Vagina (tissue), 2 donors: ENCODE data around the gene CACNG8. TPM values are rescaled to one million over a fixed set of nuclear protein-coding genes. Genes with fewer than 3 reads are reported as not detected.
A peak's percentile ranks its signal among the peaks of the same experiment; 100 is the strongest.

Source experiments
- DNase-seq, 2 donors: peaks; one replicate each; pipeline ENCODE4 v3.0.0-alpha.2; 2017; ENCODE audit errors: extremely low spot score in 2 of 2
- H3K27ac ChIP-seq: fragments of 200-600 bp; sonication (generic); one replicate; pipeline ENCODE4 v1.5.1; 2019
- H3K27me3 ChIP-seq: fragments of 200-600 bp; sonication (generic); one replicate; pipeline ENCODE4 v1.5.1; 2019
- H3K36me3 ChIP-seq, 2 donors: fragments of 200-600 bp; sonication (generic); one replicate each; pipeline ENCODE4 v1.5.1; 2017 to 2019
- H3K4me1 ChIP-seq: fragments of 200-600 bp; sonication (generic); one replicate; pipeline ENCODE4 v1.5.1; 2019
- H3K4me3 ChIP-seq, 2 donors: fragments of 200-600 bp; sonication (generic); 1 replicate in 1 of 2; 2 replicates in 1 of 2; pipeline ENCODE4 v1.5.1; 2016 to 2019
- H3K9me3 ChIP-seq: fragments of 200-600 bp; sonication (generic); one replicate; pipeline ENCODE4 v1.5.1; 2019
- POLR2A ChIP-seq, 2 donors: fragments of 450-650 bp; IDR thresholded peaks; one replicate each; pipeline ENCODE4 v1.6.1; 2017; ENCODE audit warnings: antibody characterized with exemption in 2 of 2, mild to moderate bottlenecking in 2 of 2, moderate library complexity in 2 of 2
- POLR2AphosphoS5 ChIP-seq, 2 donors: sonication (generic); formaldehyde crosslinking; IDR thresholded peaks; one replicate each; pipeline ENCODE4 v1.9.0; 2017; ENCODE audit warnings: antibody characterized with exemption in 2 of 2, mild to moderate bottlenecking in 2 of 2, low read depth in 1 of 2; ENCODE audit not compliant: insufficient read depth in 1 of 2
- intact Hi-C: fragments of 100-400 bp; cut with DNase I; formaldehyde crosslinking; loops from one replicate; pipeline ENCODE4 v1.15.1; 2023
- total RNA-seq: library from RNA; depleted of rRNA; stranded (reverse); fragments of >200 nt; gene quantifications from one replicate; pipeline ENCODE4 v1.2.3, GENCODE V29; 2016
- TF ChIP-seq, protein P1 (sequence below), 3 experiments: fragments of 450-650 bp in 2 of 3; fragments of 200-600 bp in 1 of 3; sonication (generic) in 1 of 3; IDR thresholded peaks; one replicate each; pipeline ENCODE4 v1.5.1; 2017 to 2019; ENCODE audit warnings: antibody characterized with exemption in 3 of 3, mild to moderate bottlenecking in 2 of 3, moderate library complexity in 2 of 3

The CACNG8 gene
- total RNA-seq, 1 donor from 2014 or later: not detected

DNA sequence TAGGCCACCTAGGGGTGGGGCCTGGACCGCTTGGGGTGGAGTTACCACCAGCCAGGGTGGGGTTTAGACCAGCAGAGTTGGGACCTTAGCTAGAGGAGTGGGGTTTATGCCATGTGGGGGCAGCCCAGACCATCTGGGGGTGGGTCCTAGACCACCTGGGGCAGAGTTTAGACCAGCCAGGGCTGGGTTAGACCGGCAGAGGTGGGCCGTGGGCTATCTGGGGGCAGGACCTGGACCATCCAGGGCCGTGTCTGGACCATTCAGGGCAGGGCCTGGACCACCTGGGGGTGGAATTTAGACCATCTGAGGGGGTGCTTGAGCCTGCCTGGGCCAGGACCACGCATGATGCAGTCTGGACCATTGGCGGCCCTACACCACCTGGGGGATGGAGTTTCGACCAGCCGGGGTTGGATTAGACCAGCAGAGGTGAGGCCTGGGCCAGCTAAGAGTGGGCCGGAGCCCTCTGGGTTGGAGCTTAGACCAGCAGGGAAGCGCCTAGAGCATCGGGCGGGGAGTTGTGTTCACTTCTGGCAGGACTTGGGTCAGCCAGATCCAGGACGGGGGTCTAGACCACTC, 18.7 kb downstream of the CACNG8 start:
- Histone ChIP-seq H3K4me3 (no peak overlapping the region), H3K36me3 (no peaks in the 10 kb centered on the region), H3K4me1 (peaks cover 26% of the 10 kb centered on the region), H3K27ac (no peak overlapping the region), H3K27me3 (peaks cover 4% of the 10 kb centered on the region), H3K9me3 (no peaks in the 10 kb centered on the region)
- DNase-seq: no peak
- intact Hi-C loops: no loop called here
- TF ChIP-seq, protein P1, sequence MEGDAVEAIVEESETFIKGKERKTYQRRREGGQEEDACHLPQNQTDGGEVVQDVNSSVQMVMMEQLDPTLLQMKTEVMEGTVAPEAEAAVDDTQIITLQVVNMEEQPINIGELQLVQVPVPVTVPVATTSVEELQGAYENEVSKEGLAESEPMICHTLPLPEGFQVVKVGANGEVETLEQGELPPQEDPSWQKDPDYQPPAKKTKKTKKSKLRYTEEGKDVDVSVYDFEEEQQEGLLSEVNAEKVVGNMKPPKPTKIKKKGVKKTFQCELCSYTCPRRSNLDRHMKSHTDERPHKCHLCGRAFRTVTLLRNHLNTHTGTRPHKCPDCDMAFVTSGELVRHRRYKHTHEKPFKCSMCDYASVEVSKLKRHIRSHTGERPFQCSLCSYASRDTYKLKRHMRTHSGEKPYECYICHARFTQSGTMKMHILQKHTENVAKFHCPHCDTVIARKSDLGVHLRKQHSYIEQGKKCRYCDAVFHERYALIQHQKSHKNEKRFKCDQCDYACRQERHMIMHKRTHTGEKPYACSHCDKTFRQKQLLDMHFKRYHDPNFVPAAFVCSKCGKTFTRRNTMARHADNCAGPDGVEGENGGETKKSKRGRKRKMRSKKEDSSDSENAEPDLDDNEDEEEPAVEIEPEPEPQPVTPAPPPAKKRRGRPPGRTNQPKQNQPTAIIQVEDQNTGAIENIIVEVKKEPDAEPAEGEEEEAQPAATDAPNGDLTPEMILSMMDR (IDR thresholded peaks at IDR 0.05): no peak
- TF ChIP-seq POLR2AphosphoS5 (IDR thresholded peaks at IDR 0.05; ENCODE audit: insufficient read depth in 1 of 2, low read depth in 1 of 2) (no peak), POLR2A (IDR thresholded peaks at IDR 0.05) (no peak)

DNA sequence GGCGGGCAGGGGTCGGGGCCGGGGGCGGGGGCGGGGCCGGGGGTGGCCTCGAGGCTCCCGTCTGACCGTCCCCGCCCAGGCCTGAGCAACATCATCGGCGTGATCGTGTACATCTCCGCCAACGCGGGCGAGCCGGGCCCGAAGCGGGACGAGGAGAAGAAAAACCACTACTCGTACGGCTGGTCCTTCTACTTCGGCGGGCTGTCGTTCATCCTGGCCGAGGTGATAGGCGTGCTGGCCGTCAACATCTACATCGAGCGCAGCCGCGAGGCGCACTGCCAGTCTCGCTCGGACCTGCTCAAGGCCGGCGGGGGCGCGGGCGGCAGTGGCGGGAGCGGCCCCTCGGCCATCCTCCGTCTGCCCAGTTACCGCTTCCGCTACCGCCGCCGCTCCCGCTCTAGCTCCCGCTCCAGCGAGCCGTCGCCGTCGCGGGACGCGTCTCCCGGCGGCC, 19.3 kb downstream of the CACNG8 start:
- Histone ChIP-seq H3K36me3 (no peaks in the 10 kb centered on the region), H3K27me3 (peaks cover 4% of the 10 kb centered on the region), H3K9me3 (no peaks in the 10 kb centered on the region), H3K27ac (no peak overlapping the region), H3K4me3 (peak overlapping the region; percentile 28 to 34), H3K4me1 (peaks cover 26% of the 10 kb centered on the region)
- DNase-seq: no peak
- TF ChIP-seq POLR2A (IDR thresholded peaks at IDR 0.05) (no peak), POLR2AphosphoS5 (IDR thresholded peaks at IDR 0.05; ENCODE audit: insufficient read depth in 1 of 2, low read depth in 1 of 2) (no peak)
- TF ChIP-seq, protein P1 (IDR thresholded peaks at IDR 0.05): no peak
- intact Hi-C loops: no loop called here

GRCh38 chr19:53982611-53983010, 19.9 kb downstream of the CACNG8 start:
- Histone ChIP-seq H3K36me3 (no peaks in the 10 kb centered on the region), H3K27ac (no peak overlapping the region), H3K27me3 (peaks cover 4% of the 10 kb centered on the region), H3K4me1 (peaks cover 22% of the 10 kb centered on the region), H3K4me3 (peak overlapping the region; percentile 8 to 37), H3K9me3 (no peaks in the 10 kb centered on the region)
- no peak for DNase-seq
- no peak for TF ChIP-seq POLR2AphosphoS5 (IDR thresholded peaks at IDR 0.05; ENCODE audit: insufficient read depth in 1 of 2, low read depth in 1 of 2)
- intact Hi-C loops: no loop called here

GRCh38 chr19:53983457-53984289, 20.9 kb downstream of the CACNG8 start:
- Histone ChIP-seq H3K27me3 (no peaks in the 10 kb centered on the region), H3K27ac (no peak overlapping the region), H3K9me3 (no peaks in the 10 kb centered on the region), H3K4me1 (peaks cover 13% of the 10 kb centered on the region), H3K4me3 (no peak overlapping the region), H3K36me3 (no peaks in the 10 kb centered on the region)
- TF ChIP-seq POLR2AphosphoS5 (IDR thresholded peaks at IDR 0.05; ENCODE audit: insufficient read depth in 1 of 2, low read depth in 1 of 2): no peak
- no peak for TF ChIP-seq POLR2A (IDR thresholded peaks at IDR 0.05)
- no peak for DNase-seq
- intact Hi-C loops: no loop called here

DNA sequence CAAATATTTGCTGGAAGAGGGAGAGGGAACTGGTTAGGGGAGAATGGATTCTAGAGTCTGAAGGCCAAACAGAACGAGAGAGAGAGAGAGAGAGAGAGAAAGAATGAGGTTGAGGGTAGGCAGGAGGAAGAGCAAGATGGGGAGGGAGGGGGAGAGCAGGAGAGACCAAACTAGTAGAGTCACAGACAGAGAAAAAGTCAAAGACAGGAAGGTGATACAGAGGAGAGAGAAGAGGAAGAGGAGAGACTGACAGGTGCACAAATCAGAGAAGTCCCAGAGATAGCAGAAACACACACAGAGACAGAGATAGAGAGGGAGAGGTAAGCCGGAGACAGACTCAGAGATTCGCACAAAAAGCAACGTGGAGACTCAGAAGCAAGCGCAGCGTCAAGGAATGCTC, 23.1 kb downstream of the CACNG8 start:
- Histone ChIP-seq H3K4me3 (no peak overlapping the region), H3K27ac (no peak overlapping the region), H3K9me3 (no peaks in the 10 kb centered on the region), H3K4me1 (no peaks in the 10 kb centered on the region), H3K36me3 (no peaks in the 10 kb centered on the region), H3K27me3 (no peaks in the 10 kb centered on the region)
- DNase-seq: no peak
- intact Hi-C loops: loop anchor here (5.0 kb wide), 1 partner anchor 286 kb away; no protein-coding TSS in a partner anchor
- TF ChIP-seq, protein P1 (IDR thresholded peaks at IDR 0.05): no peak
- TF ChIP-seq POLR2A (IDR thresholded peaks at IDR 0.05) (no peak), POLR2AphosphoS5 (IDR thresholded peaks at IDR 0.05; ENCODE audit: insufficient read depth in 1 of 2, low read depth in 1 of 2) (no peak)
